PFSK-1 (cell line): ENCODE data around the gene NPAS2. TPM values are rescaled to one million over a fixed set of nuclear protein-coding genes. Genes with fewer than 3 reads are reported as not detected.
A peak's percentile ranks its signal among the peaks of the same experiment; 100 is the strongest.

Source experiments
- FOXP2 ChIP-seq: optimal IDR thresholded peaks from 2 replicates; pipeline ENCODE3; 2011; ENCODE audit warnings: borderline replicate concordance, control low read depth, inconsistent platforms; ENCODE audit not compliant: insufficient read depth; ENCODE audit errors: extremely low read length, extremely low read depth
- POLR2AphosphoS5 ChIP-seq: IDR thresholded peaks from 2 replicates; pipeline ENCODE4 v1.6.1; 2012; ENCODE audit warnings: low read depth, mild to moderate bottlenecking, control low read depth, low read length, moderate library complexity
- SIN3A ChIP-seq: IDR thresholded peaks from 2 replicates; pipeline ENCODE4 v1.6.1; 2012; ENCODE audit warnings: mild to moderate bottlenecking, low read length, moderate library complexity, borderline replicate concordance; ENCODE audit not compliant: insufficient read depth
- TAF1 ChIP-seq: IDR thresholded peaks from 2 replicates; pipeline ENCODE4 v1.6.1; 2012; ENCODE audit warnings: low read length, control low read depth, borderline replicate concordance; ENCODE audit not compliant: insufficient read depth
- polyA plus RNA-seq: library from polyadenylated mRNA; unstranded; fragments of >200 nt; gene quantifications from one replicate; pipeline ENCODE4 v1.2.1, GENCODE V29; 2012; ENCODE audit warnings: low read depth, missing spikeins; ENCODE audit not compliant: insufficient read length
- TF ChIP-seq, protein P1 (sequence below), 2 experiments: IDR thresholded peaks; 2 replicates each; pipeline versions ENCODE4 v1.6.1 to v1.8.0; 2011 to 2012; ENCODE audit warnings: low read depth in 2 of 2, low read length in 2 of 2, control low read depth in 1 of 2, inconsistent platforms in 1 of 2, mild to moderate bottlenecking in 1 of 2, moderate library complexity in 1 of 2; ENCODE audit not compliant: insufficient read depth in 1 of 2

The NPAS2 gene
- polyA plus RNA-seq: 52.7 TPM

DNA sequence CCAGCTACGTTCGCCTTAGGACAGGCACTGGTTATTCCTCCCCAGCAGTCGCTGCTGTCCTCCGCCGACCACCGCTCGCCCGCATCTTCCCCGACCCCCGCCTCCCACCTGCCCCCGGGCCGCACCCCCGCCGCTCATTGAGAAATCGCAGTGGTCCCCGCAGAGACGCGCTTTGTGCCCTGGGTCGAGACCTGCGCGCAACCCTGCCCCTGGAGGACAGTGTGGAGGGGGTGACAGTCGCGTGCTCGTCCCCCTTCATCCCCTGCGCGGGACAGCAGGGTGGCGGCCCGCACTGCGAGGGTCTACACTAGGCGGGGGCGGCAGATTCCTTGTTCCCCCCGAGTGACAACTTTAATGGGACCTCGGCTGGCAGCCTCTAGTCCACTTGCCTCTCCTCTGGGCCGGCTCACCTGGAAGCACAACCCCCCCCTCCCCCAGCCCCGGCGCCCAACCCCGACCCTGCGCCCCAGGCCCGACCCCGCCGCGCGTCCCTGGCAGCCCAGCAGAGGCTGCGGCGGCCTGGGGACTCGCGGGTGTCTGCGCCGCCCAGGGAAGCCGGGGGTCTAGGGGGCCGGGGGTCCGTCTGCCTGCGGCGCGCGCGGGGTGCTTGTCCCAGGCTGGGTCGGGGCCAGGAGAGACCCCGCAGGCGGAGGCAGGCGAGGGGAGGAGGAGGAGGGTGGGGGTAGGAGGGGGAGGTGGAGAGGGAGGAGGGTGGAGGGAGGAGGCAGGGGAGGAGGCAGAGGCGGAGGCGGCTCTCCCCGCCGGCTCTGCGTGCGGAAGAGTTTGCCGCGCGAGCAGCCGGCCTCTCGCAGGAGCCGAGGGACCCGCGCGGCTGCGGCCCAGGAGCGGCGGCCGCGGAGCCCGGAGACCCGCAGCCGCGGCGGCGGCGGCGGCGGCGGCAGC, at the start of gene NPAS2:
Gene NPAS2 (plus strand): TSS at position 770 of the 903 bp plus-strand sequence. CDS start 84,616 bp downstream, outside the sequence.
- TF ChIP-seq FOXP2 (no peak), TAF1 (no peak), SIN3A (no peak), POLR2AphosphoS5 (0 out of 2 replicates have a peak, but pooled peaks have one; percentile 4)
- TF ChIP-seq, protein P1, sequence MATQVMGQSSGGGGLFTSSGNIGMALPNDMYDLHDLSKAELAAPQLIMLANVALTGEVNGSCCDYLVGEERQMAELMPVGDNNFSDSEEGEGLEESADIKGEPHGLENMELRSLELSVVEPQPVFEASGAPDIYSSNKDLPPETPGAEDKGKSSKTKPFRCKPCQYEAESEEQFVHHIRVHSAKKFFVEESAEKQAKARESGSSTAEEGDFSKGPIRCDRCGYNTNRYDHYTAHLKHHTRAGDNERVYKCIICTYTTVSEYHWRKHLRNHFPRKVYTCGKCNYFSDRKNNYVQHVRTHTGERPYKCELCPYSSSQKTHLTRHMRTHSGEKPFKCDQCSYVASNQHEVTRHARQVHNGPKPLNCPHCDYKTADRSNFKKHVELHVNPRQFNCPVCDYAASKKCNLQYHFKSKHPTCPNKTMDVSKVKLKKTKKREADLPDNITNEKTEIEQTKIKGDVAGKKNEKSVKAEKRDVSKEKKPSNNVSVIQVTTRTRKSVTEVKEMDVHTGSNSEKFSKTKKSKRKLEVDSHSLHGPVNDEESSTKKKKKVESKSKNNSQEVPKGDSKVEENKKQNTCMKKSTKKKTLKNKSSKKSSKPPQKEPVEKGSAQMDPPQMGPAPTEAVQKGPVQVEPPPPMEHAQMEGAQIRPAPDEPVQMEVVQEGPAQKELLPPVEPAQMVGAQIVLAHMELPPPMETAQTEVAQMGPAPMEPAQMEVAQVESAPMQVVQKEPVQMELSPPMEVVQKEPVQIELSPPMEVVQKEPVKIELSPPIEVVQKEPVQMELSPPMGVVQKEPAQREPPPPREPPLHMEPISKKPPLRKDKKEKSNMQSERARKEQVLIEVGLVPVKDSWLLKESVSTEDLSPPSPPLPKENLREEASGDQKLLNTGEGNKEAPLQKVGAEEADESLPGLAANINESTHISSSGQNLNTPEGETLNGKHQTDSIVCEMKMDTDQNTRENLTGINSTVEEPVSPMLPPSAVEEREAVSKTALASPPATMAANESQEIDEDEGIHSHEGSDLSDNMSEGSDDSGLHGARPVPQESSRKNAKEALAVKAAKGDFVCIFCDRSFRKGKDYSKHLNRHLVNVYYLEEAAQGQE (IDR thresholded peaks at IDR 0.05; ENCODE audit: insufficient read depth in 1 of 2, low read depth in 2 of 2, low read length in 2 of 2): no peak

DNA sequence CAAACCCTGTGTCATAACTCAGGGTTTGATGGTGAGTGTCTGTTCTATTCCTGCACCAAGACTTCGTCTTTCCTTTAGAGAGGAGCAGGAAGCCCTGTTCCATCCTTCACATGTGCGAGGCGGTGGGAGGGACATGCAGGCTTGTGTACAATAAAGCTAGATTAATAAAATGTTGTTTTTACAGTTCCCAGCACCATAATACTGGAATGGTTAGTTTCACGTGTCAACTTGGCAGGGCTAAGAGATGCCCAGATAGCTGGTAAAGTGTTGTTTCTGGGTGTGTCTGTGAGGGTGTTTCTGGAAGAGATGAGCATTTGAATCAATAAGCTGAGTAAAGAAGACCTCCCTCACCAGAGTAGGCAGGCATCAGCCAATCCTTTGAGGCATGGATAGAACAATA, 48.8 kb upstream of the NPAS2 start:
- TF ChIP-seq FOXP2 (no peak), SIN3A (no peak), TAF1 (no peak), POLR2AphosphoS5 (no peak)
- TF ChIP-seq, protein P1 (IDR thresholded peaks at IDR 0.05; ENCODE audit: insufficient read depth in 1 of 2, low read depth in 2 of 2, low read length in 2 of 2): no peak

DNA sequence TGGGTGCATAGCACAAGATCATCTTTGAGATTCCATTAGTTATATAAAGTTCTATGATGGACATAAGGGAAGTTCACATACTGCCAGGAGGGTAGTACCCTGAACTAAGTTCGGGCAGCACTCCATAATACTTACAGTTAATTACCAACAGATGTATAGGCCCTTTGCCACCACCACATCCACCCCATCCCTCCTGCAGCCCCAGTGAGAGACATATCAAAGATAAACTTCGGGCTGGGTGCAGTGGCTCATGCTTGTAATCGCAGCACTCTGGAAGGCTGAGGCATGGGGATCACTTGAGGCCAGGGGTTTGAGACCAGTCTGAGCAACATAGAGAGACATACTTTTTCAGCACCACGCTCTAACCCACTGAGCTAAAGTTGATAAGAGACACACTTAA, 46.4 kb upstream of the NPAS2 start:
- TF ChIP-seq, protein P1 (IDR thresholded peaks at IDR 0.05; ENCODE audit: insufficient read depth in 1 of 2, low read depth in 2 of 2, low read length in 2 of 2): no peak
- no peak for TF ChIP-seq TAF1
- no peak for TF ChIP-seq SIN3A
- TF ChIP-seq POLR2AphosphoS5: no peak
- TF ChIP-seq FOXP2: no peak

DNA sequence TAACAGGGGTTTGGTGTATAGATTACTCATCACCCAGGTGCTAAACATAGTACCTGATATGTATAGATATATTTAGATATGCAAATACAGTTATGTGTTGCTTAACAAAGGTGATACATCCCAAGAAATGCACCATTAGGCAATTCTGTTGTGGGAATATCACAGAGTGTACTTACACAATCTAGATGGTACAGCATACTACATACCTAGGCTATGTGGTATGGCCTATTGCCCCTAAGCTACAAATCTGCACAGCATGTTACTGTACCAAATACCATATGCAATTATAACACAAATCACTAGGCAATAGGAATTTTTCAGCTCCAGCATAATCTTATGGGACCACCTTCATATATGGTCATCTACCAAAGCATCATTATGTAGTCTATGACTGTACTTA, 43.5 kb upstream of the NPAS2 start:
- TF ChIP-seq SIN3A (no peak), POLR2AphosphoS5 (no peak), TAF1 (no peak), FOXP2 (no peak)
- TF ChIP-seq, protein P1 (IDR thresholded peaks at IDR 0.05; ENCODE audit: insufficient read depth in 1 of 2, low read depth in 2 of 2, low read length in 2 of 2): no peak
